ENCODE measurements around the gene PCED1A. TPM values are rescaled to one million over a fixed set of nuclear protein-coding genes. Genes with fewer than 3 reads are reported as not detected.

PCED1A gene
- total and polyA plus RNA-seq, 2 of the 8 experiments (the other 6 are each of a cell fraction or from before 2014, with no cell fraction given) = 13.4 to 18.9 TPM

- no peak overlapping the region for H2BK120ac ChIP-seq (replicated peaks; ENCODE audit: low read depth, low read length)
- H3K9ac ChIP-seq (replicated peaks in 1 of 4; ENCODE audit: extremely low read depth in 1 of 4, low read depth in 3 of 4, low read length in 3 of 4) = no peak overlapping the region
- ChIA-PET POLR2A (ENCODE audit: partially characterized antibody) (interaction anchor here (1.5 to 1.6 kb wide), 2 partner anchors 9 to 76 kb away, joined by 3 to 4 read pairs; no protein-coding TSS in a partner anchor), CTCF (ENCODE audit: partially characterized antibody) (interaction anchor here (1.5 to 2.8 kb wide), 2 partner anchors 14 to 40 kb away, joined by 4 to 18 read pairs; no protein-coding TSS in a partner anchor)
- no peak overlapping the region for H3K4ac ChIP-seq (replicated peaks; ENCODE audit: insufficient read length, low read depth, low read length)
- no peak overlapping the region for H2BK15ac ChIP-seq (ENCODE audit: low read length)
- FAIRE-seq = no peak
- no peak overlapping the region; the same call in 1 of the 2 replicates for H4K8ac ChIP-seq (ENCODE audit: extremely low read depth, insufficient read depth, low read length)
- no peak overlapping the region for H2AFZ ChIP-seq (ENCODE audit: low read length)
- H3K23ac ChIP-seq (ENCODE audit: insufficient read length) = no peak overlapping the region
- H2BK12ac ChIP-seq (ENCODE audit: low read depth, low read length) = no peak overlapping the region
- no peak overlapping the region for H3K4me2 ChIP-seq (ENCODE audit: insufficient read depth in 1 of 2, low read depth in 2 of 2, low read length in 2 of 2)
- H3K23me2 ChIP-seq (ENCODE audit: low read depth, low read length) = peaks cover 3% of the 10 kb centered on the region; the same call in 1 of the 2 replicates
- no peak overlapping the region for H2BK20ac ChIP-seq (ENCODE audit: low read length)
- H3K79me1 ChIP-seq (ENCODE audit: low read depth, low read length) = no peaks in the 10 kb centered on the region; the same call in 1 of the 2 replicates
- H4K91ac ChIP-seq (replicated peaks; ENCODE audit: insufficient read length, low read length) = no peak overlapping the region
- H3K4me3 ChIP-seq (ENCODE audit: extremely low read depth in 1 of 4, insufficient read depth in 2 of 4, low read depth in 3 of 4, low read length in 4 of 4) = no peak overlapping the region
- no peaks in the 10 kb centered on the region for H3K79me2 ChIP-seq (ENCODE audit: control insufficient read depth in 1 of 2, insufficient read depth in 2 of 2, low read length in 2 of 2)
- 93% methylated on average over 11 of the region's 11 CpGs; no CpG with 5 or more reads in 1 of the 2 experiments for WGBS, 2 experiments (ENCODE audit: extremely low coverage in 1 of 2, insufficient coverage in 1 of 2, insufficient read length in 1 of 2, insufficient replicate concordance in 2 of 2, low coverage in 1 of 2, low lambda C conversion rate in 2 of 2, missing lambda C conversion rate in 1 of 2)
- no peak overlapping the region for H2AK5ac ChIP-seq (ENCODE audit: low read depth, low read length)
- H3K18ac ChIP-seq (ENCODE audit: extremely low read depth, low read length) = no peak overlapping the region
- no peak overlapping the region for H3K14ac ChIP-seq (ENCODE audit: insufficient read length)
- no peak overlapping the region for H3K27ac ChIP-seq (ENCODE audit: low read depth, low read length)
- H2BK5ac ChIP-seq (ENCODE audit: low read depth, low read length) = no peak overlapping the region
- peaks cover 0 to 10% (median 4%) of the 10 kb centered on the region in 4 experiments; a peak in 6 of 7 replicates for H3K4me1 ChIP-seq (replicated peaks in 1 of 4; ENCODE audit: control insufficient read depth in 3 of 4, insufficient read depth in 4 of 4, low read length in 3 of 4)
- H4K20me1 ChIP-seq (replicated peaks in 1 of 2; ENCODE audit: control insufficient read depth in 1 of 2, insufficient read depth in 2 of 2, low read length in 2 of 2) = peaks cover 0 to 10% of the 10 kb centered on the region in 2 experiments
- no peak overlapping the region for H4K5ac ChIP-seq (ENCODE audit: insufficient read length, low read depth, low read length)
- DNase-seq (ENCODE audit: low read depth in 1 of 2, low spot score in 2 of 2) = no peak
- no peak overlapping the region for H3K56ac ChIP-seq (replicated peaks; ENCODE audit: insufficient read length, low read depth, low read length)
- H3K9me3 ChIP-seq (ENCODE audit: insufficient read depth in 2 of 2, low read depth in 1 of 2, low read length in 1 of 2) = no peaks in the 10 kb centered on the region
- peaks cover 11 to 35% (median 20%) of the 10 kb centered on the region in 4 experiments; a peak in 6 of 8 replicates for H3K36me3 ChIP-seq (ENCODE audit: control insufficient read depth in 2 of 4, insufficient read depth in 4 of 4, low read length in 3 of 4)
- H3K27me3 ChIP-seq (replicated peaks in 1 of 4; ENCODE audit: control insufficient read depth in 3 of 4, extremely low read depth in 1 of 4, insufficient read depth in 3 of 4, low read length in 3 of 4) = peaks cover 0 to under 1% (median 0%) of the 10 kb centered on the region in 4 experiments; a peak in 2 of 7 replicates
- TF ChIP-seq TAF7 (optimal IDR thresholded peaks at IDR 0.05; ENCODE audit: borderline replicate concordance, low read depth, low read length) = no peak
These were observed 45.5 kb downstream of the PCED1A start for GRCh38 chr20:2794866-2795447.

Measured in H1 (cell line).